Testis (tissue), 3 donors: ENCODE measurements around the gene PRR3. TPM values are rescaled to one million over a fixed set of nuclear protein-coding genes. Genes with fewer than 3 reads are reported as not detected.
"Not testable (repeated sequence)": the region's sequence is repeated elsewhere in the genome, so short reads cannot be mapped to it uniquely, and the experiment has no call there.

Experiments used
- DNase-seq: peaks from one replicate; pipeline ENCODE4 v3.0.0-alpha.2; 2019
- H3K27ac ChIP-seq, 2 donors: fragments of 200-600 bp; sonication (generic); one replicate each; pipeline ENCODE4 v1.5.1; 2019
- H3K27me3 ChIP-seq: fragments of 200-600 bp; sonication (generic); one replicate; pipeline ENCODE4 v1.5.1; 2019
- H3K36me3 ChIP-seq: fragments of 200-600 bp; sonication (generic); one replicate; pipeline ENCODE4 v1.5.1; 2017; ENCODE audit warnings: low read depth; ENCODE audit errors: missing control alignments
- H3K4me1 ChIP-seq: fragments of 200-600 bp; sonication (generic); one replicate; pipeline ENCODE4 v1.5.1; 2019
- H3K4me3 ChIP-seq, 2 donors: fragments of 200-600 bp; sonication (generic); one replicate each; pipeline ENCODE4 v1.5.1; 2017 to 2019
- H3K9me3 ChIP-seq: fragments of 200-600 bp; sonication (generic); one replicate; pipeline ENCODE4 v1.5.1; 2017
- POLR2A ChIP-seq: fragments of 450-650 bp; IDR thresholded peaks from one replicate; pipeline ENCODE4 v1.6.1; 2017; ENCODE audit warnings: antibody characterized with exemption, mild to moderate bottlenecking, moderate library complexity
- WGBS, 2 donors: methylation state at CpG; one replicate each; pipeline ENCODE4 v1.1.5; 2018; 5-methylcytosine and 5-hydroxymethylcytosine counted together
- intact Hi-C: fragments of 100-400 bp; cut with DNase I; formaldehyde crosslinking; loops from one replicate; pipeline ENCODE4 v1.15.1; 2023; ENCODE audit warnings: low total_unique reads
- polyA plus RNA-seq: library from polyadenylated mRNA; stranded (reverse); fragments of 350-450 nt; fragmentation: Illumina TruSeq; extraction: RNeasy Lipid Tissue Mini Kit (QIAGEN cat#74804); gene quantifications from one replicate; pipeline ENCODE4 v1.2.3, GENCODE V29; 2014; ENCODE audit warnings: low read depth, low replicate concordance; ENCODE audit not compliant: insufficient read depth
- total RNA-seq, 2 donors: library from RNA; depleted of rRNA; stranded (reverse); fragments of >200 nt; gene quantifications; one replicate each; pipeline ENCODE4 v1.2.3, GENCODE V29; 2016
- TF ChIP-seq, protein P1 (sequence below), 3 experiments: fragments of 450-650 bp in 2 of 3; fragments of 200-600 bp in 1 of 3; sonication (generic) in 1 of 3; IDR thresholded peaks; one replicate each; pipeline ENCODE4 v1.5.1; 2016 to 2019; ENCODE audit warnings: antibody characterized with exemption in 3 of 3, mild to moderate bottlenecking in 2 of 3, moderate library complexity in 1 of 3

Gene PRR3
- total and polyA plus RNA-seq, 3 donors from 2014 or later, result 11.0 to 22.9 (median 11.2) TPM

DNA sequence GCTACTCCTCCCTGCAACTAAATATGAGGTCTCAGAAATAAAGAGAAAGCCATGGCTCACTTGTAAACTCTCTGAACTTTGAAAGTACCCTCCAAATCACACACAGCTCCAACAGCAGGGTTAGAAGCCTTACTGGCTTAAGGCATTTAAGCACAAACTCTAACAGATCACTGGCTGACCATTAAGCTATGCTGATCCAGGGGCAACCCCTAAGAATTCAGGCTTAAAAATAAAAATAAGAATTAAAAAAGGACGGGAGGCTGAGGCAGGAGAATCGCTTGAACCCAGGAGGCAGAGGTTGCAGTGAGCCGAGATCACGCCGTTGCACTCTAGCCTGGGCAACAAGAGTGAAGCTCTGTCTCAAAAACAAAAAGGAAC lies 45.9 kb upstream of the PRR3 start:
- intact Hi-C loops, result no loop called here
- no peak overlapping the region for H3K27ac ChIP-seq
- no peak overlapping the region for H3K4me3 ChIP-seq
- no peaks in the 10 kb centered on the region for H3K36me3 ChIP-seq
- no peaks in the 10 kb centered on the region for H3K4me1 ChIP-seq
- TF ChIP-seq, protein P1, sequence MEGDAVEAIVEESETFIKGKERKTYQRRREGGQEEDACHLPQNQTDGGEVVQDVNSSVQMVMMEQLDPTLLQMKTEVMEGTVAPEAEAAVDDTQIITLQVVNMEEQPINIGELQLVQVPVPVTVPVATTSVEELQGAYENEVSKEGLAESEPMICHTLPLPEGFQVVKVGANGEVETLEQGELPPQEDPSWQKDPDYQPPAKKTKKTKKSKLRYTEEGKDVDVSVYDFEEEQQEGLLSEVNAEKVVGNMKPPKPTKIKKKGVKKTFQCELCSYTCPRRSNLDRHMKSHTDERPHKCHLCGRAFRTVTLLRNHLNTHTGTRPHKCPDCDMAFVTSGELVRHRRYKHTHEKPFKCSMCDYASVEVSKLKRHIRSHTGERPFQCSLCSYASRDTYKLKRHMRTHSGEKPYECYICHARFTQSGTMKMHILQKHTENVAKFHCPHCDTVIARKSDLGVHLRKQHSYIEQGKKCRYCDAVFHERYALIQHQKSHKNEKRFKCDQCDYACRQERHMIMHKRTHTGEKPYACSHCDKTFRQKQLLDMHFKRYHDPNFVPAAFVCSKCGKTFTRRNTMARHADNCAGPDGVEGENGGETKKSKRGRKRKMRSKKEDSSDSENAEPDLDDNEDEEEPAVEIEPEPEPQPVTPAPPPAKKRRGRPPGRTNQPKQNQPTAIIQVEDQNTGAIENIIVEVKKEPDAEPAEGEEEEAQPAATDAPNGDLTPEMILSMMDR (IDR thresholded peaks at IDR 0.05), result no peak
- TF ChIP-seq POLR2A, result no peak
- 69 to 78% methylated on average over 5 of the region's 5 CpGs for whole genome bisulfite sequencing, 2 donors
- H3K27me3 ChIP-seq, result no peaks in the 10 kb centered on the region
- no peaks in the 10 kb centered on the region for H3K9me3 ChIP-seq
- DNase-seq, result no peak

DNA sequence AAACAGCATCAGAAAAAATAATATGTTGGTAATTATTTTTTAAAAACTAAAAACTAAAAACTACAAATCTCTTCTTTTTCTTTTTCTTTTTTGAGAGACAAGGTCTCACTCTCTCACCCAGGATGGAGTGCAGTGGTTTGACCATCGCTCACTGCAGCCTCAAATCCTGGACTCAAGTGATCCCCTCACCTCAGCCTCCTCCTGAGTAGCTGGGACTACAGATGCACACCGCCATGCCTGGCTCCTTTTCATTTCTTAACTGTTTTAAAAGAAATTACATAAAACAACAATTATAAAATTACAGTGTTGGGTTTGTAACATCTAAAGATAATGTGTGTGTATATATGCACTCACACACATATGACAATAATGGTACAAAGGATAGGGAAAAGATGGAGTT lies 43.6 kb upstream of the PRR3 start:
- TF ChIP-seq, protein P1 (IDR thresholded peaks at IDR 0.05), result no peak
- no peak for TF ChIP-seq POLR2A
- DNase-seq, result no peak
- WGBS, 2 donors, result 95 to 96% methylated on average over 2 of the region's 2 CpGs

DNA sequence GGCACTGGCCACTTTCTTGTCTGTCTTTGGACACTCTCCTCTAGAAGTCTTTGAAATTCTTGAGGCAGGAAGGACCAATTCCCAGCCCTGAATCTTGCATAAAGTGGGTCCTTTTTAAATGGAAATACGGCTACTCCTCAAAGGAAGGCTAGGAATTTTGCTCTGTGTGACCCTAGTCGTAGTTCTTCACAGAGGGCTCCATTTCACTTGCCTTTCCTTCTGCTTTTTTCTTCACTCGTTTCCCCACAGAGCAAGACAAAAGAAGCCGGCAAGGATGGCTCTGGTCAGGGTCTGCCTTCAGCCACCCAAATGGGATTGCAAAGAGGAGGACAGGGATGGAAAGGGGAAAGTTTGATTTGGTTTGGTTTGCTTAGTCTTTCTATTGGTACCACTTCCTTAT lies 42.0 kb upstream of the PRR3 start:
- no peak for DNase-seq
- intact Hi-C loops, result no loop called here
- Histone ChIP-seq H3K4me3 (no peak overlapping the region), H3K27me3 (no peaks in the 10 kb centered on the region), H3K9me3 (no peaks in the 10 kb centered on the region), H3K36me3 (no peaks in the 10 kb centered on the region), H3K27ac (peak overlapping the region; percentile 32 to 60), H3K4me1 (no peaks in the 10 kb centered on the region)
- 25 to 37% methylated on average over 4 of the region's 4 CpGs for WGBS, 2 donors
- TF ChIP-seq, protein P1 (IDR thresholded peaks at IDR 0.05), result no peak
- no peak for TF ChIP-seq POLR2A

More for the DNA sequence above, 43.6 kb upstream of the PRR3 start:
- Histone ChIP-seq H3K9me3 (no peaks in the 10 kb centered on the region), H3K27me3 (no peaks in the 10 kb centered on the region), H3K4me1 (no peaks in the 10 kb centered on the region), H3K36me3 (no peaks in the 10 kb centered on the region), H3K4me3 (no peak overlapping the region), H3K27ac (no peak overlapping the region)
- intact Hi-C loops, result no loop called here

DNA sequence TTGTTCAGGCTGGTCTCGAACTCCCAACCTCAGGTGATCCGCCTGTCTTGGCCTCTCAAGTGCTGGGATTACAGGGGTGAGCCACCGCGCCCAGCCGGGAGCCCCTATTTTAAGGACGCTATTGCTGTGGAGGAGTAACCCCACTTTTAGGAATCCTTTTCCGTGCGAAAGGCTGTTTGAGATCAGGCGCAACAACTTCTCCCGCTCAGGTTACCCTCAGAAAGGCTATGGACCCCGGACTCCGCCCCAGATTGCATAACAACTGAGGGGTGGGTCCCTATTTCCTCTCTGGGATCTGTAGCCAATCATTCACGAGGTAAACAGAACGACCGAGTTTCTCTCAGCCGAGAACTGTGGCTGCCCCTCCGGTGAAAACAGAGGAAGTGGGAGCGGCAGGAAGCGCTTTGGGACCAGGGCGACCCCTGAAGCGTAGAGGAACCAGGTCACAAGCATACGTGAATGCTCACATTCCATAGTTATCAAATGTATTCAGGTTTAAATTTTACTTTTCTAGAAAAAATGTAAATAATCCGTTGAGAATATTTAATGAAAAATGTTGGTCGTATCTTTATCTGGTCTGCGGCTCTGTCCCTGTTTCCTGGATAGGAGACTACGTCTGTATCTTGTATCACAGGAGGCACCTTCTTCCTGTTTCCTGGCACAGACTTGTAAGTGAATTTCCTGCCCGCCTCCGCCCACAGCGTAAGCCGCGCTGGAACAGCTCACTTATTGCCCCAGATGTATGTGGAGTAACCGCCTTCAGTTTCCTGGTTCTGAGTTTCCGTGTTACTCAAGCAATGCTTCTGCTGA lies 40.9 kb upstream of the PRR3 start:
- Histone ChIP-seq H3K27ac (peak overlapping the region; percentile 32 to 60), H3K4me3 (peak overlapping the region; percentile 49 to 60), H3K4me1 (no peaks in the 10 kb centered on the region), H3K27me3 (no peaks in the 10 kb centered on the region), H3K9me3 (no peaks in the 10 kb centered on the region), H3K36me3 (no peaks in the 10 kb centered on the region)
- TF ChIP-seq, protein P1 (IDR thresholded peaks at IDR 0.05), result no peak
- peak; percentile 15 for TF ChIP-seq POLR2A
- intact Hi-C loops, result no loop called here
- WGBS, 2 donors, result 2 to 5% methylated on average over 33 of the region's 33 CpGs
- DNase-seq, result peak; percentile 82

DNA sequence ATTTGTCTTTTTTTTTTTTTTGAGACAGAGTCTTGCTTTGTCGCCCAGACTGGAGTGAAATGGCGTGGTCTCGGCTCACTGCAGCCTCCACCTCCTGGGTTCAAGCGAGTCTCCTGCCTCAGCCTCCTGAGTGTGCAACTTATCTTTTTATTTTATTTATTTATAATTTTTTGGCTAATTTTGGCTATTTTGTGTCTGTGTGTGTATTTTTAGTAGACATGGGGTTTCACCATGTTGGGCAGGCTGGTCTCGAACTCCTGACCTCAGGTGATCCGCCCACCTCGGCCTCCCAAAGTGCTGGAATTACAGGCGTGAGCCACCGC lies 40.4 kb upstream of the PRR3 start:
- peak overlapping the region in 1 of 2 donors; percentile 60 for H3K4me3 ChIP-seq
- H3K4me1 ChIP-seq, H3K36me3 ChIP-seq, H3K27me3 ChIP-seq, H3K9me3 ChIP-seq, DNase-seq, intact Hi-C loops: not testable (repeated sequence)
- H3K27ac ChIP-seq, result peak overlapping the region; percentile 32 to 60
- 39 to 55% methylated on average over 9 of the region's 9 CpGs for WGBS, 2 donors

DNA sequence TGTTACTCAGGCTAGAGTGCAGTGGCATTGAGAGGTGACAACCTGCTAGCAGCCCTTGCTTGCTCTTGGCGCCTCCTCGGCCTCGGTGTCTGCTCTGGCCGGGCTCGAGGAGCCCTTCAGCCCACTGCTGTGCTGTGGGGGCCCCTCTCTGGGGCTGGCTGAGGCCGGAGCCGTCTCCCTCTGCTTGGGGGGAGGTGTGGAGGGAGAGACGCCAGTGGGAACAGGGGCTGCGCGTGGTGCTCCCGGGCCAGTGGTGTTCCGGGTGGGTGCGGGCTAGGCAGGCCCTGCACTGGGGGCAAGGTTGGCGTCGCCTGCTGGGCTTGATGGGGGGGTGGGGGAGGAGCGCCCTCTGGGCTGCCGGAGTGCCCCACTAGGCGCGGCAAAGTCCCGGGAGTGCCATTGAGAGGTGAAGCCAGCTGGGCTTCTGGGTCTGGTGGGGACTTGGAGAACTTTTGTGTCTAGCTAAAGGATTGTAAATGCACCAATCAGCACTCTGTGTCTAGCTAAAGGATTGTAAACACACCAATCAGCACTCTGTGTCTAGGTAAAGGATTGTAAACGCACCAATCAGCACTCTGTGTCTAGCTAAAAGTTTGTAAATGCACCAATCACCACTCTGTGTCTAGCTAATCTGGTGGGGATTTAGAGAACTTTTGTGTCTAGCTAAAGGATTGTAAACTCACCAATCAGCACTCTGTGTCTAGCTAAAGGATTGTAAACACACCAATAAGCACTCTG lies 39.2 kb upstream of the PRR3 start:
- DNase-seq, H3K4me1 ChIP-seq, H3K27me3 ChIP-seq, H3K36me3 ChIP-seq, H3K4me3 ChIP-seq, H3K9me3 ChIP-seq, H3K27ac ChIP-seq, intact Hi-C loops: not testable (repeated sequence)
- WGBS, 2 donors, result 77 to 83% methylated on average over 6 to 16 of the region's 21 CpGs

DNA sequence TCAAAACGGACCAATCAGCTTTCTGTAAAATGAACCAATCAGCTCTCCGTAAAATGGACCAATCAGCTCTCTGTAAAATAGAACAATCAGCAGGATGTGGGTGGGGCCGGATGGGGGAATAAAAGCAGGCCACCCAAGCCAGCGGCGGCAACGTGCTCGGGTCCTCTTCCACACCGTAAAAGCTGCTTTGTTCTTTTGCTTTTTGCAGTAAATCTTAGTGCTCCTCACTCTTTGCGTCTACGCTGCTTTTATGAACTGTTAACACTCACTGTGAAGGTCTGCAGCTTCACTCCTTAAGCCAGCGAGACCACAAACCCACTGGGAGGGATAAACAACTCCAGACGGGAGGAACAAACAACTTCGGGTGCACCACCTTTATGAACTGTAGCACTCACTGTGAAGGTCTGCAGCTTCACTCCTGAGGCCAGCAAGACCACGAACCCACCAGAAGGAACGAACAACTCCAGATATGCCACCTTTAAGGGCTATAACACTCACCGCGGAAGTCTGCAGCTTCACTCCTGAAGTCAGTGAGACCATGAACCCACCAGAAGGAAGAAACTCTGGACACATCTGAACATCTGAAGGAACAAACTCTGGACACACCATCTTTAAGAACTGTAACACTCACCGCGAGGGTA lies 38.5 kb upstream of the PRR3 start:
- H3K4me3 ChIP-seq, H3K27ac ChIP-seq, H3K36me3 ChIP-seq, H3K27me3 ChIP-seq, intact Hi-C loops, H3K4me1 ChIP-seq, H3K9me3 ChIP-seq: not testable (repeated sequence)
- whole genome bisulfite sequencing, 2 donors, result 71 to 77% methylated on average over 19 of the region's 19 CpGs
- DNase-seq, result peak; percentile 27
